Measurements from ENCODE around the gene DYNC1I2. TPM values are rescaled to one million over a fixed set of nuclear protein-coding genes. Genes with fewer than 3 reads are reported as not detected.

Gene DYNC1I2
- total RNA-seq, 1 donor from 2014 or later = 103 TPM

- Histone ChIP-seq H3K4me3 (ENCODE audit: low read depth, low read length) (no peak overlapping the region), H3K27me3 (ENCODE audit: control insufficient read depth, insufficient read depth, low read length) (no peaks in the 10 kb centered on the region), H3K36me3 (ENCODE audit: control insufficient read depth, insufficient read depth, low read length) (no peaks in the 10 kb centered on the region)
- DNase-seq (ENCODE audit: low read depth) (no peak), FAIRE-seq (no peak)
- TF ChIP-seq, protein P1, sequence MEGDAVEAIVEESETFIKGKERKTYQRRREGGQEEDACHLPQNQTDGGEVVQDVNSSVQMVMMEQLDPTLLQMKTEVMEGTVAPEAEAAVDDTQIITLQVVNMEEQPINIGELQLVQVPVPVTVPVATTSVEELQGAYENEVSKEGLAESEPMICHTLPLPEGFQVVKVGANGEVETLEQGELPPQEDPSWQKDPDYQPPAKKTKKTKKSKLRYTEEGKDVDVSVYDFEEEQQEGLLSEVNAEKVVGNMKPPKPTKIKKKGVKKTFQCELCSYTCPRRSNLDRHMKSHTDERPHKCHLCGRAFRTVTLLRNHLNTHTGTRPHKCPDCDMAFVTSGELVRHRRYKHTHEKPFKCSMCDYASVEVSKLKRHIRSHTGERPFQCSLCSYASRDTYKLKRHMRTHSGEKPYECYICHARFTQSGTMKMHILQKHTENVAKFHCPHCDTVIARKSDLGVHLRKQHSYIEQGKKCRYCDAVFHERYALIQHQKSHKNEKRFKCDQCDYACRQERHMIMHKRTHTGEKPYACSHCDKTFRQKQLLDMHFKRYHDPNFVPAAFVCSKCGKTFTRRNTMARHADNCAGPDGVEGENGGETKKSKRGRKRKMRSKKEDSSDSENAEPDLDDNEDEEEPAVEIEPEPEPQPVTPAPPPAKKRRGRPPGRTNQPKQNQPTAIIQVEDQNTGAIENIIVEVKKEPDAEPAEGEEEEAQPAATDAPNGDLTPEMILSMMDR (IDR thresholded peaks at IDR 0.05; ENCODE audit: insufficient read depth, low read length, severe bottlenecking) = no peak
Measured at GRCh38 chr2:171668183-171668582, 19.1 kb upstream of the DYNC1I2 start.

DNA sequence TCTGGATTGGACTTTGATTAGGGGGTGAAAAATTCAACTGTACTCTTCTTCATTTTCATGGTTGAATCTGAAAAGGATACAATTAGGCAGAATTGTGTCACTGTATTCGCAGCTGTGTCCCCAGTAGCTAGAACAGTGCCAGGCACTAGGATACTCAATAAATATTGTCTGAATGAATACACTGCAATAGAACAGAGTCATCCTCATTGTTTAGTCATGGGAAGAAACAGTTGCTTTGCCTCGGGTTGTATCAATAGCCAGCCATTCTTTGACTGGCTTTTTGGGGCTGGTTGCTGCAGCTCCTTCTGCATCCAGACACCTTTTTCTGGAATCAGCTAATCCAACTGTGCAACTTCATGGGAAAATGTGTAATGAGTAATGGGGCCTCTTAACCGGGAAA is 18.1 kb upstream of the DYNC1I2 start:
- Histone ChIP-seq H3K36me3 (ENCODE audit: control insufficient read depth, insufficient read depth, low read length) (no peaks in the 10 kb centered on the region), H3K4me3 (ENCODE audit: low read depth, low read length) (no peak overlapping the region), H3K27me3 (ENCODE audit: control insufficient read depth, insufficient read depth, low read length) (no peaks in the 10 kb centered on the region)
- FAIRE-seq (no peak), DNase-seq (ENCODE audit: low read depth) (no peak)
- TF ChIP-seq, protein P1 (IDR thresholded peaks at IDR 0.05; ENCODE audit: insufficient read depth, low read length, severe bottlenecking) = no peak

- H3K27me3 ChIP-seq (ENCODE audit: control insufficient read depth, insufficient read depth, low read length) = no peaks in the 10 kb centered on the region
- H3K36me3 ChIP-seq (ENCODE audit: control insufficient read depth, insufficient read depth, low read length) = no peaks in the 10 kb centered on the region
- no peak for DNase-seq (ENCODE audit: low read depth)
- no peak overlapping the region for H3K4me3 ChIP-seq (ENCODE audit: low read depth, low read length)
- TF ChIP-seq, protein P1 (IDR thresholded peaks at IDR 0.05; ENCODE audit: insufficient read depth, low read length, severe bottlenecking) = no peak
- no peak for FAIRE-seq
Measured at GRCh38 chr2:171670655-171671054, 16.6 kb upstream of the DYNC1I2 start.

GRCh38 chr2:171671867-171672266 is 15.4 kb upstream of the DYNC1I2 start:
- TF ChIP-seq, protein P1 (IDR thresholded peaks at IDR 0.05; ENCODE audit: insufficient read depth, low read length, severe bottlenecking) = no peak
- no peaks in the 10 kb centered on the region for H3K27me3 ChIP-seq (ENCODE audit: control insufficient read depth, insufficient read depth, low read length)
- H3K4me3 ChIP-seq (ENCODE audit: low read depth, low read length) = no peak overlapping the region
- DNase-seq (ENCODE audit: low read depth) = no peak
- no peaks in the 10 kb centered on the region for H3K36me3 ChIP-seq (ENCODE audit: control insufficient read depth, insufficient read depth, low read length)
- FAIRE-seq = no peak

GRCh38 chr2:171673905-171674304 is 13.4 kb upstream of the DYNC1I2 start:
- TF ChIP-seq, protein P1 (IDR thresholded peaks at IDR 0.05; ENCODE audit: insufficient read depth, low read length, severe bottlenecking) = no peak
- FAIRE-seq (no peak), DNase-seq (ENCODE audit: low read depth) (no peak)
- H3K27me3 ChIP-seq (ENCODE audit: control insufficient read depth, insufficient read depth, low read length) = no peaks in the 10 kb centered on the region
- H3K36me3 ChIP-seq (ENCODE audit: control insufficient read depth, insufficient read depth, low read length) = no peaks in the 10 kb centered on the region
- no peak overlapping the region for H3K4me3 ChIP-seq (ENCODE audit: low read depth, low read length)

GRCh38 chr2:171675810-171676345 is 11.4 kb upstream of the DYNC1I2 start:
- FAIRE-seq (no peak), DNase-seq (ENCODE audit: low read depth) (no peak)
- Histone ChIP-seq H3K36me3 (ENCODE audit: control insufficient read depth, insufficient read depth, low read length) (no peaks in the 10 kb centered on the region), H3K27me3 (ENCODE audit: control insufficient read depth, insufficient read depth, low read length) (no peaks in the 10 kb centered on the region), H3K4me3 (ENCODE audit: low read depth, low read length) (no peak overlapping the region)
- TF ChIP-seq, protein P1 (IDR thresholded peaks at IDR 0.05; ENCODE audit: insufficient read depth, low read length, severe bottlenecking) = no peak

Data from bronchial epithelial cell (primary cell).